OCI-LY7 (cell line): ENCODE measurements around the gene CORO2B. TPM values are rescaled to one million over a fixed set of nuclear protein-coding genes. Genes with fewer than 3 reads are reported as not detected.

ENCODE experiments used
- BruUV-seq: library from RNA; stranded (reverse); fragments of 400-500 nt; replicated peaks from 2 replicates; lab custom pipeline; 2021; lab: Mats Ljungman, UMichigan
- CTCF ChIA-PET: fragments of 300-600 bp; sonication (Branson Sonifier 250); formaldehyde crosslinking; loops from one replicate; lab custom pipeline; 2022; ENCODE audit warnings: antibody characterized with exemption; ENCODE audit not compliant: unreplicated experiment; lab: Charles Lee
- POLR2A ChIA-PET: fragments of 300-600 bp; sonication (Branson Sonifier 250); formaldehyde crosslinking; loops from one replicate; lab custom pipeline; 2022; ENCODE audit warnings: antibody characterized with exemption; lab: Charles Lee
- DNase-seq: peaks from one replicate; pipeline ENCODE4 v3.0.0-alpha.2; 2015; ENCODE audit warnings: low spot score
- H2AFZ ChIP-seq: fragments of 200-600 bp; sonication (generic), shearing (Covaris generic); 2 replicates; pipeline ENCODE4 v1.6.1; 2014; ENCODE audit warnings: mild to moderate bottlenecking, antibody characterized with exemption, low read length, moderate library complexity
- H3K27ac ChIP-seq: fragments of 200-600 bp; sonication (generic); 2 replicates; pipeline ENCODE4 v1.5.1; 2014; ENCODE audit warnings: mixed run types, low read depth, mild to moderate bottlenecking, moderate library complexity, low read length, inconsistent platforms; ENCODE audit not compliant: poor library complexity, severe bottlenecking
- H3K36me3 ChIP-seq: fragments of 200-600 bp; sonication (generic); 2 replicates; pipeline ENCODE4 v1.6.1; 2014; ENCODE audit warnings: mild to moderate bottlenecking, antibody characterized with exemption, low read length, moderate library complexity, mixed read lengths; ENCODE audit not compliant: insufficient read depth
- H3K4me1 ChIP-seq: fragments of 200-600 bp; sonication (generic); 2 replicates; pipeline ENCODE4 v1.5.1; 2014; ENCODE audit warnings: mild to moderate bottlenecking, low read length; ENCODE audit not compliant: insufficient read depth, poor library complexity, severe bottlenecking
- H3K4me2 ChIP-seq: fragments of 200-600 bp; sonication (generic); 2 replicates; pipeline ENCODE4 v1.6.1; 2014; ENCODE audit warnings: mild to moderate bottlenecking, low read length
- H3K4me3 ChIP-seq: fragments of 200-600 bp; sonication (generic); 2 replicates; pipeline ENCODE4 v1.5.1; 2014; ENCODE audit warnings: mild to moderate bottlenecking, low read depth, low read length; ENCODE audit not compliant: poor library complexity, severe bottlenecking
- H3K79me2 ChIP-seq: fragments of 200-600 bp; sonication (generic); 2 replicates; pipeline ENCODE4 v1.6.1; 2016; ENCODE audit warnings: low read depth, mild to moderate bottlenecking, low read length, moderate library complexity, mixed read lengths; ENCODE audit not compliant: insufficient read depth
- H3K9me2 ChIP-seq: fragments of 200-600 bp; sonication (generic); 2 replicates; pipeline ENCODE4 v1.6.1; 2016; ENCODE audit warnings: mild to moderate bottlenecking, low read length, mixed read lengths; ENCODE audit not compliant: insufficient read depth
- H3K9me3 ChIP-seq: fragments of 200-600 bp; sonication (generic); 2 replicates; pipeline ENCODE4 v1.6.1; 2014; ENCODE audit warnings: mild to moderate bottlenecking, mixed run types, low read length, mixed read lengths
- H4K20me1 ChIP-seq: fragments of 200-600 bp; sonication (generic); 2 replicates; pipeline ENCODE4 v1.6.1; 2014; ENCODE audit warnings: mild to moderate bottlenecking, antibody characterized with exemption, low read length, moderate library complexity, mixed read lengths; ENCODE audit not compliant: insufficient read depth
- CTCF ChIP-seq: fragments of 200-600 bp; sonication (generic); conservative IDR thresholded peaks from 2 replicates; pipeline ENCODE4 v1.5.1; 2014; ENCODE audit warnings: mild to moderate bottlenecking, antibody characterized with exemption, low read length, moderate library complexity, mixed read lengths
- EZH2phosphoT487 ChIP-seq: fragments of 200-600 bp; sonication (generic); IDR thresholded peaks from 2 replicates; pipeline ENCODE4 v1.6.1; 2018; ENCODE audit warnings: low read depth, borderline replicate concordance, mild to moderate bottlenecking, mixed run types, antibody characterized with exemption, low read length, moderate library complexity, mixed read lengths
- intact Hi-C: fragments of 100-400 bp; cut with micrococcal nuclease; formaldehyde crosslinking; loops from one replicate; pipeline ENCODE4 v1.10.0; 2022; ENCODE audit not compliant: unreplicated experiment
- total RNA-seq, 2 experiments: library from RNA; depleted of rRNA in 1 of 2; stranded (reverse); fragments of >200 nt in 1 of 2; shearing (Covaris generic) in 1 of 2; gene quantifications; 2 replicates each; pipeline ENCODE4 v1.2.3, GENCODE V29; 2014 to 2022

Gene CORO2B
- total RNA-seq, 2 experiments from 2014 or later = 7.4 to 12.5 TPM

GRCh38 chr15:68651916-68652525 lies 73.2 kb downstream of the CORO2B start:
- Histone ChIP-seq H4K20me1 (no peaks in the 10 kb centered on the region), H3K4me1 (peaks cover 47% of the 10 kb centered on the region), H3K79me2 (no peaks in the 10 kb centered on the region), H3K9me2 (no peaks in the 10 kb centered on the region), H3K4me3 (no peak overlapping the region), H2AFZ (no peak overlapping the region), H3K9me3 (no peaks in the 10 kb centered on the region), H3K27ac (no peak overlapping the region), H3K4me2 (no peak overlapping the region), H3K36me3 (peaks cover 16% of the 10 kb centered on the region; the same call in 1 of the 2 replicates)
- ChIA-PET CTCF (interaction anchor here (0.9 to 1.6 kb wide), 7 partner anchors 10 to 118 kb away, joined by 3 to 4 read pairs (median 3); no protein-coding TSS in a partner anchor), POLR2A (interaction anchor here (0.6 kb wide), 1 partner anchor 876 kb away, joined by 5 read pairs; no protein-coding TSS in a partner anchor)
- no peak for DNase-seq
- BruUV-seq = no TSS peak
- intact Hi-C loops = loop anchor here (1.0 kb wide), 3 partner anchors 17 to 92 kb away; no protein-coding TSS in a partner anchor
- TF ChIP-seq CTCF (no peak), EZH2phosphoT487 (no peak)

GRCh38 chr15:68653031-68653635 lies 74.3 kb downstream of the CORO2B start:
- CTCF ChIA-PET = interaction anchor here (0.8 kb wide), 1 partner anchor 223 kb away, joined by 4 read pairs; no protein-coding TSS in a partner anchor
- DNase-seq = no peak
- Histone ChIP-seq H4K20me1 (no peaks in the 10 kb centered on the region), H3K4me3 (no peak overlapping the region), H3K27ac (no peak overlapping the region), H2AFZ (no peak overlapping the region), H3K9me2 (no peaks in the 10 kb centered on the region), H3K36me3 (peaks cover 16% of the 10 kb centered on the region; the same call in 1 of the 2 replicates), H3K79me2 (no peaks in the 10 kb centered on the region), H3K9me3 (no peaks in the 10 kb centered on the region), H3K4me1 (peaks cover 44% of the 10 kb centered on the region), H3K4me2 (no peak overlapping the region)
- TF ChIP-seq CTCF (no peak), EZH2phosphoT487 (no peak)
- BruUV-seq = no TSS peak
- POLR2A ChIA-PET = interaction anchor here (0.6 to 1.3 kb wide), 2 partner anchors 21 to 193 kb away, joined by 3 to 6 read pairs; no protein-coding TSS in a partner anchor
- intact Hi-C loops = no loop called here
